GM10266 (cell line): ENCODE results near the gene TRIM68.

ENCODE experiments used
- DNase-seq: peaks from one replicate; pipeline ENCODE4 v3.0.0; 2012; ENCODE audit errors: extremely low spot score
- TF ChIP-seq, protein P1 (sequence below): IDR thresholded peaks from 2 replicates; pipeline ENCODE4 v1.5.1; 2012; ENCODE audit warnings: mild to moderate bottlenecking, low read depth; ENCODE audit not compliant: control insufficient read depth, insufficient read depth; ENCODE audit errors: missing control alignments

The TRIM68 gene

DNA sequence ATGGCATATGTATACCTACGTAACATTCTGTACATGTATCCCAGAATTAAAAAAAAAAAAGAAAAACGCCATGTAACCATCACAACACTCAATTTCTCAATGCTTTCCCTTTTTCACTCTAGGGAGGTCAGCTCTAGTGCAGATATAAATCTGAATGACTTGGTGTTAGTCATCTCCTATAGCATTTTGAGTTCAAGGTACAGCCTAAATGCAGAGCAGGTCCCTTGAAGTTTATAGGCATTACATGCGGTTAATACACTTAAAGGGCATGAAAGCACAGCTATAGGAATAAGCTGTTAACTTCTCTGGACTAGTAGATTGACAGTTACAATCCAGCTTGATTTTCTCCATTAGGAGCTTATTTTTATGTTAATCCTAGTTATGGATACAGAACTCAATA, 42.7 kb downstream of the TRIM68 start:
- TF ChIP-seq, protein P1, sequence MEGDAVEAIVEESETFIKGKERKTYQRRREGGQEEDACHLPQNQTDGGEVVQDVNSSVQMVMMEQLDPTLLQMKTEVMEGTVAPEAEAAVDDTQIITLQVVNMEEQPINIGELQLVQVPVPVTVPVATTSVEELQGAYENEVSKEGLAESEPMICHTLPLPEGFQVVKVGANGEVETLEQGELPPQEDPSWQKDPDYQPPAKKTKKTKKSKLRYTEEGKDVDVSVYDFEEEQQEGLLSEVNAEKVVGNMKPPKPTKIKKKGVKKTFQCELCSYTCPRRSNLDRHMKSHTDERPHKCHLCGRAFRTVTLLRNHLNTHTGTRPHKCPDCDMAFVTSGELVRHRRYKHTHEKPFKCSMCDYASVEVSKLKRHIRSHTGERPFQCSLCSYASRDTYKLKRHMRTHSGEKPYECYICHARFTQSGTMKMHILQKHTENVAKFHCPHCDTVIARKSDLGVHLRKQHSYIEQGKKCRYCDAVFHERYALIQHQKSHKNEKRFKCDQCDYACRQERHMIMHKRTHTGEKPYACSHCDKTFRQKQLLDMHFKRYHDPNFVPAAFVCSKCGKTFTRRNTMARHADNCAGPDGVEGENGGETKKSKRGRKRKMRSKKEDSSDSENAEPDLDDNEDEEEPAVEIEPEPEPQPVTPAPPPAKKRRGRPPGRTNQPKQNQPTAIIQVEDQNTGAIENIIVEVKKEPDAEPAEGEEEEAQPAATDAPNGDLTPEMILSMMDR, result no peak
- DNase-seq, result no peak

DNA sequence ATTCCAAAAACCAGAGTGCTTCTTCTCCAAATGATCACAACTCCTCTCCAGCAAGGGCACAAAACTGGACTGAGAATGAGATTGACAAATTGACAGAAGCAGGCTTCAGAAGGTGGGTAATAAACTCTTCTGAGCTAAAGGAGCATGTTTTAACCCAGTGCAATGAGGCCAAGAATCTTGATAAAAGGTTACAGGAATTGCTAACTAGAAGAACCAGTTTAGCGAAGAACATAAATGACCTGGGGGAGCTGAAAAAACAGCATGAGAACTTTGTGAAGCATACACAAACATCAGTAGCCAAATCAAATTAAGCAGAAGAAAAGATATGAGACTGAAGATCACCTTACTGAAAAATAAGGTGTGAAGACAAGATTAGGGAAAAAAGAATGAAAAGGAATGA, 47.6 kb downstream of the TRIM68 start:
- DNase-seq, result no peak
- TF ChIP-seq, protein P1, result no peak

DNA sequence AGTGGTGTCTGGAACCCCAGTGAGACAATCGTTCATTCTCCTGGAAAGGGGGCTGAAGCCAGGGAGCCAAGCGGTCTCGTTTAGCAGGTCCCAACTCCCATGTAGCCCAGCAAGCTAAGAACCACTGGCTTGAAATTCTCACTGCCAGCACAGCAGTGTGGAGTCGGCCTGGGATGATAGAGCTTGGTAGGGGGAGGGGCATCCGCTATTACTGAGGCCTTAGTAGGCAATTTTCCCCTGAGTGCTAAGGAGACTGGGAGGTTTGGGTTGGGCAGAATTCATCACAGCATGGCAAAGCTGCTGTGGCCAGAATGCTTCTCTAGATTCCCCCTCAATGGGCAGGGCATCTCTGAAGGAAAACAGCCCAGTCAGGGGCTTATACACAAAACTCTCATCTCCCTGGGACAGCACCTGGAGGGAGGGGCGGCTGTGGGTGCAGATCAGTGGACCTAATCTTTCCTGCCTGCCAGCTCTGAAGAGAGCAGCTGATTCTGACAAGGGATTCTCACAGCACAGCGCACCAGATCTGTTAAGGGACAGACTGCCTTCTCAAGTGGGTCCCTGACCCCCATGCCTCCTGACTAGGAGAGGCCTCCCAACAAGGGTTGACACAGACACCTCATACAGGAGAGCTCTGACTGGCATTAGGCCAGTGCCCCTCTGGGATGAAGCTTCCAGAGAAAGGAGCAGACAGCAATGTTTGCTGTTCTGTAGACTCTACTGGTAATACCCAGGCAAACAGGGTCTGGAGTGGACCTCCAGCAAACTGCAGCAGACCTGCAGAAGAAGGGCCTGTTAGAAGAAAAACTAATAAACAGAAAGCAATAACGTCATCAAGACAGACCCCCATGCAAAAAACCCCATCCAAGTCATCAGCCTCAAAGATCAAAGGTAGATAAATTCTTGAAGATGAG, 48.2 kb downstream of the TRIM68 start:
- no peak for DNase-seq
- TF ChIP-seq, protein P1, result no peak

DNA sequence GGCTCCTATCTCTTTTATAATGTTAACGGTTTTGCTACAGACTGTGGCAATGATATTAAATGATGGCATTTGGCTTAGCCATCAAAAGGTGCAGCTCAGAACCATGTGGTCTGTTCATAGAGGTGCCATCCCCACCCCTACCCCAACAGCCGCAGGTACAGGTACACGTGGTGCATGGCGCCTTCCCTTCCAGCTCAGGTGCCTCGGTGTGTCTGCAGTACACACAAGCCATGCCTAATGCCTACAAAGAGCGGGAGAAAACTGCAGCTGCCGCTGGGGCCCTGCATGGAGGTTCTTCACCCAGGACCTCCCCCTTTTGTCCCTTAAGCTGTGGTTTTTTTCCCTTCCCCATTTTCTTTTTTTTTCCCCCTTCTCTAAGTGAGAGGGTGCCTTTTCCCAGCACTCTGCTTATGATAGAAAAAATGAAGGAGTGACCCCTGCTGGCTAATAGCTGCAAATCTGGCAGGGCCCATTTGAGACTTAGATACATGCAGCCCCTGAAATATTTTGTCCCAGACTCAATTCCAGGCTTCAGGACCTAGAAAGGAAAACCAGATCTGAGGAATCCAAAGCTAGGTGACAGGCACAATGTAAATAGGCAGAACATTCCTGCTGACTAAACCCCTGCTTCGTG, 56.6 kb downstream of the TRIM68 start:
- no peak for DNase-seq

More for the DNA sequence above, 56.6 kb downstream of the TRIM68 start:
- TF ChIP-seq, protein P1, result peak; percentile 27
